NT2/D1 (cell line): Measurements from ENCODE around the gene SKP1.

Source experiments
- DNase-seq: peaks from one replicate; pipeline ENCODE4 v3.0.0-alpha.2; 2011; ENCODE audit warnings: low read depth, low spot score
- H3K27me3 ChIP-seq: 2 replicates; pipeline ENCODE4 v1.6.0; 2011; ENCODE audit warnings: mild to moderate bottlenecking; ENCODE audit not compliant: insufficient read length, insufficient read depth
- H3K36me3 ChIP-seq: 2 replicates; pipeline ENCODE4 v1.6.1; 2011; ENCODE audit warnings: mild to moderate bottlenecking, low read length, mixed read lengths; ENCODE audit not compliant: insufficient read depth, insufficient read length
- H3K4me1 ChIP-seq: 2 replicates; pipeline ENCODE4 v1.5.1; 2011; ENCODE audit not compliant: insufficient read depth, insufficient read length
- H3K4me3 ChIP-seq: 2 replicates; pipeline ENCODE4 v1.5.1; 2011; ENCODE audit warnings: low read depth; ENCODE audit not compliant: insufficient read length
- H3K9ac ChIP-seq: 2 replicates; pipeline ENCODE4 v1.6.0; 2011; ENCODE audit warnings: low read depth; ENCODE audit not compliant: insufficient read length
- H3K9me3 ChIP-seq: 2 replicates; pipeline ENCODE4 v1.5.1; 2011; ENCODE audit warnings: mild to moderate bottlenecking, low read length; ENCODE audit not compliant: insufficient read depth
- SUZ12 ChIP-seq: IDR thresholded peaks from 2 replicates; pipeline ENCODE4 v1.6.1; 2011; ENCODE audit not compliant: insufficient read length, insufficient read depth; ENCODE audit errors: extremely low read depth
- YY1 ChIP-seq: IDR thresholded peaks from 2 replicates; pipeline ENCODE4 v1.6.1; 2011; ENCODE audit not compliant: insufficient read length, insufficient read depth
- ZNF274 ChIP-seq: IDR thresholded peaks from 2 replicates; pipeline ENCODE4 v1.6.1; 2011; ENCODE audit warnings: mild to moderate bottlenecking, low read depth, low read length

Gene SKP1

DNA sequence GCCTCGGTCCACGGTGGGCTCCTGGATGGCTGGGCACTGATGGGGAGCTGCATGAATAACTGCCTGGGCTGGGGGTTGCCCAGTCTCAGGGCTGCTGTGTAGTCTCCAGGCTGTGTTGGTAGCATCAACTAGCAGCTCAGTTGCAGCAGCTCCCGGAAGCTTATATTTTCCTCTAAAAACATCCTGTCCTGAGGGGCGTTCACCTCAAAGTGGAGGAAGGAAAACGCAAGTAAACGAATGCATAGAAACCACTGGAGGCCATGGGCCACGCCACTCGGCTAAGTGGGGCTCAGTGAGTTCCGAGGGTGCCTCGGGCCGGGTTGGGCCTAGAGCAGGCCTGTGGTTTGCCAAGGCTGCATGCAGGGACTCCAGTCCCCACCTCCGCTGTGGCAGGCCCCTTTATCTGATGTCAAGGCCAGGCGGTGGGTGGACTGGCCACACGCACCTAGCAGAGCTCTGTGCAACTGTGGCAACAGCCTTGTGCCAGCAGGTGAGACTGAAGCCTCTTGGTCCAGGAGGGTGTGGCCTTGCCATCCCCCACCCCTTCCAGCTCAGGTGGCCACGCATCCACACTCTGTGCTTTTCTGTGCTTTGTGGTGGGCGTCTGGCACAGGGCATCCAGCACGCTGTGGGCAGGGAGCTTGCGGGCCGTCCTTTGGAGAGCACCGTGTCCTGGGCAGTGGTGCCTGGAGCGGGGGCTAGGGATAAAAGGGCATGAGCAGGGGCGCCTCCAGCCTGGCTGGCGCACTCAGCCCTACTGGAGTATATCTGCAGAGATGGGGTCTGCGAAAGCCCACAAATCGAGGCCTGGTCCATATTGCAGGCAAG lies 47.1 kb downstream of the SKP1 start:
- peaks cover 31% of the 10 kb centered on the region for H3K36me3 ChIP-seq
- peaks cover 4% of the 10 kb centered on the region for H3K4me1 ChIP-seq
- no peaks in the 10 kb centered on the region for H3K9me3 ChIP-seq
- no peak for DNase-seq
- no peaks in the 10 kb centered on the region for H3K27me3 ChIP-seq
- TF ChIP-seq SUZ12 (no peak), ZNF274 (no peak), YY1 (no peak)
- no peak overlapping the region for H3K4me3 ChIP-seq
- no peak overlapping the region for H3K9ac ChIP-seq

DNA sequence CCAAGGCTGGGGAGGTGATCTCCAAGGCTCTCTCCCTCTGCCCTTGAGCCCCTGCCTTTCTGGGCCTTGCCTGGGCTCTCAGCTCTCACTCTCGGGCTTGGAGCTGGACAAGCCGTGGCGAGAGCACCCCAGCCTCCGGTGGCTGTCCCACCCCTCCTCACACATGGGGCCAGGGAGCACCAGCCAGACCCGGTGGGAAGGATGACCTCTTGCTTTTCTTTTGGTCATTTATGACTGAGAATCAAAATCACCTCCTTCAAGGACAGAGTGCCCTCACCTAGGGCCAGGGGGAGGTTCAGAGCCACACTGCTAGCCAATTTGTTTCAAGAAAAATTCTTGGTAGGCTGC lies 48.1 kb downstream of the SKP1 start:
- peaks cover 4% of the 10 kb centered on the region for H3K4me1 ChIP-seq
- H3K9me3 ChIP-seq, result no peaks in the 10 kb centered on the region
- no peak for DNase-seq
- no peak for TF ChIP-seq ZNF274
- TF ChIP-seq SUZ12, result no peak
- no peak for TF ChIP-seq YY1
- H3K9ac ChIP-seq, result no peak overlapping the region
- H3K36me3 ChIP-seq, result peaks cover 27% of the 10 kb centered on the region
- H3K4me3 ChIP-seq, result no peak overlapping the region
- H3K27me3 ChIP-seq, result no peaks in the 10 kb centered on the region

DNA sequence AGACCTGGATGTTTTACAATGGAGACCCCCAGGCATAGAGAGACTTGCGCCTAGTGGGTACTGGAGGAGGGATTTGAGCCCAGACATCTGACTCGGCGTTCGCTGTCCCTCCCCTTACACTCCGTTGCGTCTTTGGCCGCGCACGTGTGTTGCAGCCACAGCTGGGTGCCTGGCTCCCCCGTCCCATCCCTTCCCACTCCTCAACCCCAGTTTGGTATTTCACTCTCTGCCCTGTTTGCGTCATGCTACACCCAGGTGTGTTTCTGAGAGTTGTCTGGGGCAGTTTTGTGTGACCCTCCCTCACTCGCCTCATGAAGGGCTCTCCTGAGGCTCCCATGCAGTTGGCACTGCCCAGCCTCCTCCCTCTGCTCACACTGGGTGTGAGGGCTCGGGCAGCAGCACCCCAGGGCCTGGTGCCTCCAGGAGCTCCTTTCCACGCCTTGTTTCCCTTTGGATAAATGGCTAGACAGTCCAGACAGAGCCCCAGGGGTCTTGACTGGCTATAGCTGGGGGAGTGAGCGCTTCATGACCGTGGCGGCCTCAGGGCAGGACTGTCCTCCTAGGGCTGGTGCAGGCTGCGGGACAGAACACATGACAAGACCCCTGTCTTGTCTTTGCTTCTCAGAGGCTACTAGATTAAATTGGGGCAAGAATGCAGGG lies 48.6 kb downstream of the SKP1 start:
- Histone ChIP-seq H3K9ac (no peak overlapping the region), H3K36me3 (peaks cover 26% of the 10 kb centered on the region), H3K4me3 (no peak overlapping the region), H3K9me3 (no peaks in the 10 kb centered on the region), H3K4me1 (peaks cover 4% of the 10 kb centered on the region), H3K27me3 (no peaks in the 10 kb centered on the region)
- TF ChIP-seq YY1 (no peak), SUZ12 (no peak), ZNF274 (no peak)
- no peak for DNase-seq

DNA sequence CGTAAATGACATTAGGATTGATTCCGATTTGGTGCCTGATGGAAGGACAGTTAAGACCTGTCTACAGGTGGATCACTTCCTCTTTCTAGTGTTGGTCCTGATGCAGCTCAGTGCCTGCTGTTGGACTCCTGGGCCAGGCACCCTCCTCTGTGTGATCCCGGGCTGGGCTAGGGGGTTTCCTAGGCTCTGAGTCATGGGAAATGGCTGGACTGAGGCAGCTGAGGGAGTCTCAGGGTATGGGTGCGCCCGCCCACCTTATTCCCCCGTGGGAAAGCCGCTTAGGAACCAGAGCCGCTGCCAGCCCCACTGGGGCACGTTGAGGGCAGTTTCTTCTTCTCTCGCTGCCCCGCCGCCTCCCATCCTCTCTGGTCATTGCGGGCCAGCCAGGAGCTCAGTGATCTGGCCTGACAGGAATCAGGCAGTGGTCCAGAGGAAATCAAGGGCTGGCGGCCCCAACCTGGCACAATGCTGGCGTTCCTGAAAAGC lies 49.3 kb downstream of the SKP1 start:
- H3K36me3 ChIP-seq, result peaks cover 29% of the 10 kb centered on the region
- no peak overlapping the region for H3K9ac ChIP-seq
- H3K9me3 ChIP-seq, result no peaks in the 10 kb centered on the region
- TF ChIP-seq YY1 (no peak), ZNF274 (no peak), SUZ12 (no peak)
- H3K4me1 ChIP-seq, result peaks cover 4% of the 10 kb centered on the region
- no peaks in the 10 kb centered on the region for H3K27me3 ChIP-seq
- no peak overlapping the region for H3K4me3 ChIP-seq
- DNase-seq, result no peak

DNA sequence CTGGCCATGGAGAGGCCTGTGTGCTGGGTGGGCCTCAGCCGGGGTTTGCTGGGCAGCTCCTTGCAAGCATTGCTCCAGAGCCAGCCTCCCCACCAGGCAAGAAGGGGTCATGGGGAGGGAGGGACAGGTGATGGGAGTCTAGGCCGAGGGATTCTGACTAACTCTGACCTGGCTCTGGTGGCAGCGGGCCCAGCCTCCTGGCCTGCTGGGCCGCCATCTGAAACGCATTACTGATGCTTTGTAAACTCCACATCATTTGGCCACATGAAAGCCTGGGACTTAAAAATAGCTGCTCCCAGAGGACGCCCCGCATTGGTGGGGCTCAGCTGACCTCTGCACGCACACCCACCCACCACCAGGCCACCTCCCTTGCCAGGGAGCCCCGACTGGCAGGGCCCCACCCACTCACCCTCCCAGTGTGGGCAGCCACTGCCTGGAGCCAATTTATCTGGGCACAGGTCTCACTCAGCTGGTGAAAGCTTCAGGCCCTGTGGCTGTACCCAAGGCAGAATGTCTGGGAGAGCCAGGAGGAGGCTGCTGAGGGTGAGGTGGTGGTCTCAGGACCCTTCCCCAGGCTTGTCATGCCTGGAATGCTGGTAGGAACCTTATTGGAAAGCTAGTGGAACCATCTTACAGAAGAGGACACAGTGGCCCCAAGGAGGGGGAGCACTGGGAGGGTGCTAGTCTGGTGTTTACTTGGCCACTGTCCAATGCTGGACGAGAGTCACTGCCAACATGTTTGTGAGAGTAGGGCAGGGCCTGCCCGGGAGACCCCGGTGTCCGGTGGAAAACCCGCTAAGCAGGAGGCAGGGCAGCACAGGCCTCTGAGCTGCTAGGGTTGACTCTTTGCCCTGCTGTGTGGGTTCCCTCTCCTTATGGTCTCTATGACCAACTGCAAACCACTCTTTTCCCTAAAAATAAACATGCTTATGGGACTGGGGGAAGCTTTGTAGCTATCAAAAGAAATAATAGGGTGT lies 51.4 kb downstream of the SKP1 start:
- Histone ChIP-seq H3K27me3 (no peaks in the 10 kb centered on the region), H3K4me3 (no peak overlapping the region), H3K4me1 (peaks cover 6% of the 10 kb centered on the region), H3K9ac (no peak overlapping the region), H3K9me3 (no peaks in the 10 kb centered on the region), H3K36me3 (peaks cover 38% of the 10 kb centered on the region)
- no peak for DNase-seq
- TF ChIP-seq SUZ12 (no peak), YY1 (no peak), ZNF274 (no peak)

DNA sequence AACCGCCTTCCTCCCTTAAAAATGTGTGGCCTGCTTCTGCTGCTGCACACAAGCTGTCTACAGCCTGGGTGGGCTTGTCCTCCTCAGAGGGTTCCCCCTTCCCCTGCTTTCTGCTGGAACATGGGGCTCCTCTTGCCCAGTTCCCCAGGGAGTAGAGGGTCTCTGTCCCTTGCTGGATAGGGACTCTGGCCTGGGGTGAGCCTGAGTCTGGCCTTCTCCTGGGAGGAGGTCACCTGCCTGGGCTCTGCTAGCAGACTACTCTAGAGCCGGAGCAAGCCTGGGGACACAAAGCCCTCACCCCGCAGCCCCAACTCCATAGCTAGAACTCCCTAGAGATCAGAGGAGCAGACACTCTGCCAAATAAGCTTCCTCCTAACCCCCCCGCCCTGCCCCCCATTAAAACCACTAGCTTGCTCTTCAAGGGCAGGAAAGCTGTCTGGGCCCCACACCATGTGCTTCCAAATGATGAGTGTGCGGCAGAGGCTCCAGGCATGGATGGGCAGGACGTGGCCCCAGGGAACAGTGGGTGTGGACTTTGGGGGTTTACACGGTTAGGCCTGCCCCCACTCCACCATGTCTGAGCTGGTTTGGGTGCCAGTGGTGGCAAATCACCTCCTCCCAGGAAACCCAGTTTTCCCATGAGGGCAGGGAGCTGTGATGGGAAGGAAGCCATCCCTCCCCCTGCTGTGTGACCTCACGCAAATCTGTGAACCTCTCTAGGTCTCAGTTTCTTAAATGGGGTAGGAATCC lies 52.3 kb downstream of the SKP1 start:
- TF ChIP-seq ZNF274 (no peak), YY1 (no peak), SUZ12 (no peak)
- DNase-seq, result no peak
- H3K9ac ChIP-seq, result no peak overlapping the region

More for the DNA sequence above, 52.3 kb downstream of the SKP1 start:
- no peaks in the 10 kb centered on the region for H3K9me3 ChIP-seq
- H3K27me3 ChIP-seq, result no peaks in the 10 kb centered on the region
- H3K36me3 ChIP-seq, result peaks cover 42% of the 10 kb centered on the region
- peaks cover 2% of the 10 kb centered on the region for H3K4me1 ChIP-seq
- H3K4me3 ChIP-seq, result no peak overlapping the region
